HepG2 (cell line): Measurements from ENCODE around the gene ATRNL1.

ENCODE experiments used
- ATF1 ChIP-seq: IDR thresholded peaks from 2 replicates; pipeline ENCODE4 v1.6.1; 2016; ENCODE audit warnings: mild to moderate bottlenecking, control low read depth
- ATM ChIP-seq: fragments of 450-650 bp; IDR thresholded peaks from 2 replicates; pipeline ENCODE4 v1.7.1; 2017; ENCODE audit warnings: mild to moderate bottlenecking, borderline replicate concordance
- CREB1 ChIP-seq, 2 experiments: fragments of 450-650 bp in 1 of 2; IDR thresholded peaks; 2 replicates each; pipeline ENCODE4 v1.6.1; 2016 to 2017; ENCODE audit warnings: control low read depth in 1 of 2, mild to moderate bottlenecking in 1 of 2, missing compliant biosample characterization in 1 of 2, missing genetic modification characterization in 1 of 2
- CTCF ChIP-seq: sonication (generic); formaldehyde crosslinking; IDR thresholded peaks from 2 replicates; pipeline ENCODE4 v1.5.0; 2020; ENCODE audit warnings: mild to moderate bottlenecking, missing genetic modification reagents, moderate library complexity
- EP300 ChIP-seq, 3 experiments: sonication (generic) in 1 of 3; formaldehyde crosslinking in 1 of 3; IDR thresholded peaks; 2 replicates each; pipeline versions ENCODE4 v1.5.1 to v1.6.1; 2011 to 2020; ENCODE audit warnings: low read depth in 2 of 3, low read length in 2 of 3, borderline replicate concordance in 1 of 3, improper control_type of control experiment in 1 of 3, mild to moderate bottlenecking in 1 of 3, missing genetic modification reagents in 1 of 3, moderate library complexity in 1 of 3
- HOXA3 ChIP-seq: sonication (generic); formaldehyde crosslinking; IDR thresholded peaks from 2 replicates; pipeline ENCODE4 v1.5.0; 2020; ENCODE audit warnings: missing genetic modification reagents
- HOXA7 ChIP-seq: sonication (generic); formaldehyde crosslinking; IDR thresholded peaks from 2 replicates; pipeline ENCODE4 v1.8.1; 2022; ENCODE audit warnings: mild to moderate bottlenecking, missing genetic modification reagents, moderate library complexity
- MXD3 ChIP-seq: IDR thresholded peaks from 2 replicates; pipeline ENCODE4 v1.6.1; 2016; ENCODE audit warnings: mild to moderate bottlenecking, missing biosample characterization, missing genetic modification reagents
- MZF1 ChIP-seq: sonication (generic); formaldehyde crosslinking; IDR thresholded peaks from 2 replicates; pipeline ENCODE4 v1.8.1; 2023; ENCODE audit warnings: mild to moderate bottlenecking, missing genetic modification reagents, borderline replicate concordance
- RNF2 ChIP-seq: fragments of 450-650 bp; conservative IDR thresholded peaks from 2 replicates; pipeline ENCODE4 v1.6.1; 2016; ENCODE audit warnings: low read depth
- SRSF9 ChIP-seq: fragments of 200-400 bp; formaldehyde crosslinking; IDR thresholded peaks from 2 replicates; pipeline ENCODE4 v1.6.1; 2018; ENCODE audit warnings: borderline replicate concordance, mild to moderate bottlenecking, low read depth, low read length; ENCODE audit not compliant: insufficient read depth, poor library complexity, severe bottlenecking
- ZNF24 ChIP-seq: fragments of 450-650 bp; IDR thresholded peaks from 2 replicates; pipeline ENCODE4 v1.6.1; 2017; ENCODE audit warnings: antibody characterized with exemption, mild to moderate bottlenecking
- ZNF317 ChIP-seq: sonication (generic); formaldehyde crosslinking; IDR thresholded peaks from 2 replicates; pipeline ENCODE4 v1.5.0; 2020; ENCODE audit warnings: mild to moderate bottlenecking, missing genetic modification reagents
- ZNF83 ChIP-seq: sonication (generic); formaldehyde crosslinking; IDR thresholded peaks from 2 replicates; pipeline ENCODE4 v1.4.0; 2020; ENCODE audit warnings: missing genetic modification reagents, mild to moderate bottlenecking, borderline replicate concordance

- TF ChIP-seq CTCF (no peak), ZNF317 (CRISPR knock-in tag) (no peak), HOXA7 (CRISPR knock-in tag) (no peak), ATF1 (CRISPR knock-in tag) (no peak), MXD3 (CRISPR knock-in tag) (no peak), EP300 (IDR thresholded peaks at IDR 0.05; ENCODE audit: low read depth in 2 of 2, low read length in 2 of 2) (no peak), EP300 (CRISPR knock-in tag; IDR thresholded peaks at IDR 0.05; ENCODE audit: borderline replicate concordance) (no peak), MZF1 (CRISPR knock-in tag) (no peak), CREB1 (IDR thresholded peaks at IDR 0.05) (no peak), CREB1 (CRISPR knock-in tag; IDR thresholded peaks at IDR 0.05) (no peak), HOXA3 (CRISPR knock-in tag) (no peak), ZNF24 (no peak), SRSF9 (no peak), ZNF83 (CRISPR knock-in tag) (no peak), RNF2 (no peak), ATM (no peak)
These were observed 858.1 kb downstream of the ATRNL1 start for GRCh38 chr10:115951242-115951641.
